CD14-positive monocyte (primary cell): ENCODE results near the gene PPP1R17. TPM values are rescaled to one million over a fixed set of nuclear protein-coding genes. Genes with fewer than 3 reads are reported as not detected.
A peak's percentile ranks its signal among the peaks of the same experiment; 100 is the strongest.

Experiments
- DNase-seq, 3 donors: peaks; one replicate each; pipeline ENCODE4 v3.0.0-alpha.2; 2011 to 2022
- H2AFZ ChIP-seq: 2 replicates; pipeline ENCODE4 v1.6.0; 2012; ENCODE audit warnings: mild to moderate bottlenecking, low read depth, low read length, inconsistent platforms; ENCODE audit not compliant: insufficient read depth, poor library complexity, severe bottlenecking
- H3K27ac ChIP-seq, 2 donors: 1 replicate in 1 of 2; 2 replicates in 1 of 2; pipeline ENCODE4 v1.5.1; 2012 to 2013; ENCODE audit warnings: low read length in 2 of 2, control low read depth in 1 of 2, inconsistent platforms in 1 of 2, low read depth in 1 of 2, mild to moderate bottlenecking in 1 of 2
- H3K27me3 ChIP-seq, 2 donors: one replicate each; pipeline versions ENCODE4 v1.6.0 to v1.6.1; 2011 to 2013; ENCODE audit warnings: low read length in 2 of 2; ENCODE audit not compliant: control insufficient read depth in 2 of 2, insufficient read depth in 2 of 2
- H3K36me3 ChIP-seq, 2 donors: replicated peaks in 1 of 2; 1 replicate in 1 of 2; 2 replicates in 1 of 2; pipeline versions ENCODE4 v1.5.1 to v1.6.1; 2012 to 2013; ENCODE audit warnings: low read length in 2 of 2, control low read depth in 1 of 2, inconsistent platforms in 1 of 2, mild to moderate bottlenecking in 1 of 2; ENCODE audit not compliant: insufficient read depth in 2 of 2, control insufficient read depth in 1 of 2
- H3K4me1 ChIP-seq, 2 donors: 1 replicate in 1 of 2; 2 replicates in 1 of 2; pipeline versions ENCODE4 v1.5.1 to v1.6.1; 2012 to 2013; ENCODE audit warnings: low read length in 2 of 2, control low read depth in 1 of 2, inconsistent platforms in 1 of 2, mild to moderate bottlenecking in 1 of 2, moderate library complexity in 1 of 2; ENCODE audit not compliant: insufficient read depth in 2 of 2, control insufficient read depth in 1 of 2
- H3K4me2 ChIP-seq: replicated peaks from 2 replicates; pipeline ENCODE3; 2012; ENCODE audit warnings: low read length, moderate library complexity, mild to moderate bottlenecking; ENCODE audit not compliant: poor library complexity, severe bottlenecking; ENCODE audit errors: extremely low read depth
- H3K4me3 ChIP-seq, 3 experiments: fragments of 200-600 bp in 1 of 3; sonication (generic) in 1 of 3; replicated peaks in 1 of 3; 1 replicate in 2 of 3; 2 replicates in 1 of 3; pipeline ENCODE4 v1.5.1; 2011 to 2013; ENCODE audit warnings: low read length in 3 of 3, mild to moderate bottlenecking in 3 of 3, control low read depth in 2 of 3, low read depth in 2 of 3, inconsistent platforms in 1 of 3, moderate library complexity in 1 of 3
- H3K79me2 ChIP-seq: 2 replicates; pipeline ENCODE4 v1.6.0; 2012; ENCODE audit warnings: mild to moderate bottlenecking, control low read depth, inconsistent platforms, low read length, moderate library complexity; ENCODE audit not compliant: insufficient read depth
- H3K9ac ChIP-seq: 2 replicates; pipeline ENCODE4 v1.6.0; 2017; ENCODE audit warnings: low read length, mild to moderate bottlenecking; ENCODE audit not compliant: insufficient read depth, poor library complexity, severe bottlenecking
- H3K9me3 ChIP-seq, 2 donors: replicated peaks in 1 of 2; 1 replicate in 1 of 2; 2 replicates in 1 of 2; pipeline versions ENCODE4 v1.5.1 to v1.6.1; 2012 to 2013; ENCODE audit warnings: low read length in 2 of 2, control low read depth in 1 of 2; ENCODE audit not compliant: control insufficient read depth in 1 of 2, insufficient read depth in 1 of 2
- H4K20me1 ChIP-seq: 2 replicates; pipeline ENCODE4 v1.6.0; 2012; ENCODE audit warnings: mild to moderate bottlenecking, low read length, control low read depth, moderate library complexity; ENCODE audit not compliant: insufficient read depth
- H3K27ac Mint-ChIP-seq, 7 donors: one replicate each; pipeline ENCODE4 v1.8.0; 2020; ENCODE audit warnings: mild to moderate bottlenecking in 7 of 7, mixed read lengths in 7 of 7, moderate library complexity in 6 of 7, inconsistent platforms in 2 of 7
- H3K27me3 Mint-ChIP-seq, 3 donors: one replicate each; pipeline ENCODE4 v1.8.0; 2021 to 2022; ENCODE audit warnings: low read depth in 3 of 3, mild to moderate bottlenecking in 3 of 3, mixed read lengths in 3 of 3, moderate library complexity in 3 of 3, inconsistent platforms in 1 of 3
- H3K36me3 Mint-ChIP-seq, 2 donors: one replicate each; pipeline ENCODE4 v1.8.0; 2020; ENCODE audit warnings: mixed read lengths in 2 of 2, inconsistent platforms in 1 of 2, mild to moderate bottlenecking in 1 of 2
- H3K4me1 Mint-ChIP-seq: one replicate; pipeline ENCODE4 v1.8.0; 2020; ENCODE audit warnings: mild to moderate bottlenecking, mixed read lengths
- H3K4me3 Mint-ChIP-seq, 2 donors: one replicate each; pipeline ENCODE4 v1.8.0; 2020; ENCODE audit warnings: mild to moderate bottlenecking in 2 of 2, mixed read lengths in 2 of 2, moderate library complexity in 1 of 2
- H3K9me3 Mint-ChIP-seq, 7 donors: one replicate each; pipeline ENCODE4 v1.8.0; 2020 to 2022; ENCODE audit warnings: mixed read lengths in 7 of 7, mild to moderate bottlenecking in 6 of 7, moderate library complexity in 6 of 7, inconsistent platforms in 2 of 7
- WGBS: methylation state at CpG from one replicate; pipeline ENCODE4 v1.1.5; 2013; ENCODE audit warnings: missing lambda C conversion rate; ENCODE audit not compliant: insufficient coverage; 5-methylcytosine and 5-hydroxymethylcytosine counted together
- intact Hi-C, 2 donors: fragments of 100-400 bp; cut with micrococcal nuclease; formaldehyde crosslinking; loops; one replicate each; pipeline versions ENCODE4 v1.15.0 to v1.15.1; 2023
- polyA plus RNA-seq, 3 donors: library from polyadenylated mRNA; depleted of rRNA in 1 of 3; unstranded in 2 of 3; stranded (reverse) in 1 of 3; fragments of 300-500 nt in 2 of 3; fragments of >200 nt in 1 of 3; fragmentation: Illumina TruSeq in 2 of 3; gene quantifications; 1 replicate in 2 of 3; 2 replicates in 1 of 3; pipeline ENCODE4 v1.2.3, GENCODE V29; 2012 to 2021
- TF ChIP-seq, protein P1 (sequence below): fragments of 200-600 bp; IDR thresholded peaks from one replicate; pipeline ENCODE4 v1.8.0; 2022; ENCODE audit warnings: antibody characterized with exemption, mild to moderate bottlenecking

Gene PPP1R17
- polyA plus RNA-seq, 3 donors, result 0.20 to 2.0 (median 0.85) TPM

DNA sequence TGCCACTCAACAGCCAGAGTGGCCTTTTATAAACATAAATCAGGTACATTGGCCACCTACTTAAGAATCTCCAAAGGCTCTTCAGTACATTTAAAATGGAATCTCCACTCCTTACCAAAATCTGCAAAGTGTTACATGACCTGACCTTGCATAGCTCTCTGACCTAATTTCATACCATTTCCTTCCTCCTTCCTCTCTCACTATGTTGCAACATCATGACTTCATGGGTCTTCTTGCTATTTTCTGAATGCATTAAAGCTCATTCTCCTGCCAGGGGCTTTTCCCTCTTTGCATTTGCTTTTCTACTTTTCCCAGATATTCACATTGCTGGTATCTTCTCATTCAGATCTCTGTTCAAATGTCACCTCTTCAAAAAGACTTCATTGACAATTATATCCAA, 22.1 kb upstream of the PPP1R17 start:
- Histone ChIP-seq H3K4me3 (peak overlapping the region in 1 of 3 experiments; percentile 45), H2AFZ (no peak overlapping the region), H4K20me1 (no peaks in the 10 kb centered on the region), H3K9me3 (peaks cover 0 to 1% of the 10 kb centered on the region in 2 donors), H3K27ac (no peak overlapping the region), H3K4me1 (peaks cover 41 to 42% of the 10 kb centered on the region in 2 donors), H3K4me2 (peak overlapping the region; percentile 61), H3K27me3 (peaks cover 0 to 2% of the 10 kb centered on the region in 2 donors), H3K36me3 (no peaks in the 10 kb centered on the region), H3K9ac (no peak overlapping the region), H3K79me2 (no peaks in the 10 kb centered on the region)
- Mint-ChIP-seq H3K9me3 (peaks cover 0 to 7% (median 7%) of the 10 kb centered on the region in 7 donors), H3K27me3 (peaks cover 0 to 1% (median 0%) of the 10 kb centered on the region in 3 donors), H3K4me3 (peak overlapping the region in 1 of 2 donors; percentile 66), H3K27ac (peak overlapping the region; percentile 6 to 95 (median 86)), H3K36me3 (no peaks in the 10 kb centered on the region), H3K4me1 (peaks cover 37% of the 10 kb centered on the region)
- TF ChIP-seq, protein P1, sequence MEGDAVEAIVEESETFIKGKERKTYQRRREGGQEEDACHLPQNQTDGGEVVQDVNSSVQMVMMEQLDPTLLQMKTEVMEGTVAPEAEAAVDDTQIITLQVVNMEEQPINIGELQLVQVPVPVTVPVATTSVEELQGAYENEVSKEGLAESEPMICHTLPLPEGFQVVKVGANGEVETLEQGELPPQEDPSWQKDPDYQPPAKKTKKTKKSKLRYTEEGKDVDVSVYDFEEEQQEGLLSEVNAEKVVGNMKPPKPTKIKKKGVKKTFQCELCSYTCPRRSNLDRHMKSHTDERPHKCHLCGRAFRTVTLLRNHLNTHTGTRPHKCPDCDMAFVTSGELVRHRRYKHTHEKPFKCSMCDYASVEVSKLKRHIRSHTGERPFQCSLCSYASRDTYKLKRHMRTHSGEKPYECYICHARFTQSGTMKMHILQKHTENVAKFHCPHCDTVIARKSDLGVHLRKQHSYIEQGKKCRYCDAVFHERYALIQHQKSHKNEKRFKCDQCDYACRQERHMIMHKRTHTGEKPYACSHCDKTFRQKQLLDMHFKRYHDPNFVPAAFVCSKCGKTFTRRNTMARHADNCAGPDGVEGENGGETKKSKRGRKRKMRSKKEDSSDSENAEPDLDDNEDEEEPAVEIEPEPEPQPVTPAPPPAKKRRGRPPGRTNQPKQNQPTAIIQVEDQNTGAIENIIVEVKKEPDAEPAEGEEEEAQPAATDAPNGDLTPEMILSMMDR, result no peak
- intact Hi-C loops, result loop anchor here in 1 of 2 donors (5.0 kb wide), 1 partner anchor 37 kb away; no protein-coding TSS in a partner anchor
- DNase-seq, result peak; percentile 61 to 88 (median 84)

- no peaks in the 10 kb centered on the region for H3K36me3 ChIP-seq
- no peaks in the 10 kb centered on the region for H3K79me2 ChIP-seq
- Mint-ChIP-seq H3K9me3 (peaks cover under 1 to 6% (median 4%) of the 10 kb centered on the region in 7 donors), H3K36me3 (no peaks in the 10 kb centered on the region), H3K27me3 (peaks cover 0 to 1% (median 0%) of the 10 kb centered on the region in 3 donors), H3K4me1 (peaks cover 37% of the 10 kb centered on the region), H3K27ac (peak overlapping the region in 3 of 7 donors; percentile 46 to 84 (median 65)), H3K4me3 (no peak overlapping the region)
- no peak for DNase-seq
- intact Hi-C loops, result loop anchor here in 1 of 2 donors (5.0 kb wide), 1 partner anchor 37 kb away; no protein-coding TSS in a partner anchor
- TF ChIP-seq, protein P1, result no peak
- H3K4me3 ChIP-seq, result no peak overlapping the region
- peaks cover 0 to under 1% of the 10 kb centered on the region in 2 donors for H3K9me3 ChIP-seq
- H3K4me2 ChIP-seq, result no peak overlapping the region
- H3K27ac ChIP-seq, result no peak overlapping the region
- no peak overlapping the region for H3K9ac ChIP-seq
- H4K20me1 ChIP-seq, result no peaks in the 10 kb centered on the region
- no CpG with 5 or more reads among the region's 1 CpG for WGBS
- H3K27me3 ChIP-seq, result peaks cover 0 to 2% of the 10 kb centered on the region in 2 donors
- H2AFZ ChIP-seq, result no peak overlapping the region
- H3K4me1 ChIP-seq, result peaks cover 42 to 44% of the 10 kb centered on the region in 2 donors
These were observed 21.5 kb upstream of the PPP1R17 start for GRCh38 chr7:31665546-31665945.
